Transverse colon (tissue), 4 donors: ENCODE measurements around the gene DOCK3. TPM values are rescaled to one million over a fixed set of nuclear protein-coding genes. Genes with fewer than 3 reads are reported as not detected.
A peak's percentile ranks its signal among the peaks of the same experiment; 100 is the strongest.

Experiments
- DNase-seq: peaks from one replicate; pipeline ENCODE4 v3.0.0-alpha.2; 2019
- H3K27ac ChIP-seq, 4 donors: fragments of 200-600 bp; sonication (generic); 2 replicates each; pipeline ENCODE4 v1.5.1; 2016 to 2018; ENCODE audit warnings: inconsistent platforms in 4 of 4
- H3K27me3 ChIP-seq: fragments of 200-600 bp; sonication (generic); 2 replicates; pipeline ENCODE4 v1.5.1; 2017; ENCODE audit warnings: inconsistent platforms
- H3K36me3 ChIP-seq, 4 donors: fragments of 200-600 bp; sonication (generic); 2 replicates each; pipeline ENCODE4 v1.5.1; 2017 to 2019; ENCODE audit warnings: inconsistent platforms in 4 of 4
- H3K4me1 ChIP-seq, 4 donors: fragments of 200-600 bp; sonication (generic); 2 replicates each; pipeline ENCODE4 v1.5.1; 2017 to 2020; ENCODE audit warnings: inconsistent platforms in 4 of 4
- H3K4me3 ChIP-seq, 4 donors: fragments of 200-600 bp; sonication (generic); 1 replicate in 1 of 4; 2 replicates in 3 of 4; pipeline versions ENCODE4 v1.5.1 to v1.6.1; 2017 to 2019; ENCODE audit warnings: inconsistent platforms in 4 of 4
- H3K9me3 ChIP-seq, 2 donors: fragments of 200-600 bp; sonication (generic); 2 replicates each; pipeline ENCODE4 v1.5.1; 2017 to 2019; ENCODE audit warnings: inconsistent platforms in 2 of 2
- EP300 ChIP-seq: sonication (generic); formaldehyde crosslinking; IDR thresholded peaks from one replicate; pipeline ENCODE4 v1.6.1; 2017; ENCODE audit warnings: antibody characterized with exemption, low read depth
- POLR2A ChIP-seq: fragments of 450-650 bp; IDR thresholded peaks from one replicate; pipeline ENCODE4 v1.6.1; 2016; ENCODE audit warnings: antibody characterized with exemption, mild to moderate bottlenecking, moderate library complexity
- POLR2AphosphoS5 ChIP-seq, 3 donors: sonication (generic); formaldehyde crosslinking; IDR thresholded peaks; one replicate each; pipeline ENCODE4 v1.6.1; 2016; ENCODE audit warnings: antibody characterized with exemption in 3 of 3
- whole genome bisulfite sequencing, 2 donors: methylation state at CpG; one replicate each; pipeline ENCODE4 v1.1.5; 2018; ENCODE audit warnings: low coverage in 1 of 2; 5-methylcytosine and 5-hydroxymethylcytosine counted together
- in situ Hi-C, 4 donors: fragments of 200-750 bp; cut with MboI; loops; one replicate each; pipeline versions ENCODE4 v1.15.0 to v1.15.1; 2017; ENCODE audit warnings: low sequenced_read_pairs in 3 of 4, low pct_ligation_motif_present in 1 of 4, low pct_unique_long_range_greater_than_20kb in 1 of 4
- intact Hi-C: fragments of 100-400 bp; cut with DNase I; formaldehyde crosslinking; loops from one replicate; pipeline ENCODE4 v1.15.1; 2023; ENCODE audit warnings: low total_unique reads
- total RNA-seq, 4 donors: library from RNA; depleted of rRNA; stranded (reverse); fragments of >200 nt; gene quantifications; one replicate each; pipeline ENCODE4 v1.1.0, GENCODE V29; 2016
- TF ChIP-seq, protein P1 (sequence below), 5 experiments: fragments of 200-600 bp in 3 of 5; fragments of 450-650 bp in 2 of 5; sonication (generic) in 3 of 5; IDR thresholded peaks; 1 replicate in 2 of 5; 2 replicates in 3 of 5; pipeline ENCODE4 v1.5.1; 2016 to 2017; ENCODE audit warnings: antibody characterized with exemption in 5 of 5, inconsistent platforms in 3 of 5, mild to moderate bottlenecking in 2 of 5, moderate library complexity in 1 of 5

DOCK3 gene
- total RNA-seq, 4 donors from 2014 or later: 0.41 to 0.75 (median 0.62) TPM

DNA sequence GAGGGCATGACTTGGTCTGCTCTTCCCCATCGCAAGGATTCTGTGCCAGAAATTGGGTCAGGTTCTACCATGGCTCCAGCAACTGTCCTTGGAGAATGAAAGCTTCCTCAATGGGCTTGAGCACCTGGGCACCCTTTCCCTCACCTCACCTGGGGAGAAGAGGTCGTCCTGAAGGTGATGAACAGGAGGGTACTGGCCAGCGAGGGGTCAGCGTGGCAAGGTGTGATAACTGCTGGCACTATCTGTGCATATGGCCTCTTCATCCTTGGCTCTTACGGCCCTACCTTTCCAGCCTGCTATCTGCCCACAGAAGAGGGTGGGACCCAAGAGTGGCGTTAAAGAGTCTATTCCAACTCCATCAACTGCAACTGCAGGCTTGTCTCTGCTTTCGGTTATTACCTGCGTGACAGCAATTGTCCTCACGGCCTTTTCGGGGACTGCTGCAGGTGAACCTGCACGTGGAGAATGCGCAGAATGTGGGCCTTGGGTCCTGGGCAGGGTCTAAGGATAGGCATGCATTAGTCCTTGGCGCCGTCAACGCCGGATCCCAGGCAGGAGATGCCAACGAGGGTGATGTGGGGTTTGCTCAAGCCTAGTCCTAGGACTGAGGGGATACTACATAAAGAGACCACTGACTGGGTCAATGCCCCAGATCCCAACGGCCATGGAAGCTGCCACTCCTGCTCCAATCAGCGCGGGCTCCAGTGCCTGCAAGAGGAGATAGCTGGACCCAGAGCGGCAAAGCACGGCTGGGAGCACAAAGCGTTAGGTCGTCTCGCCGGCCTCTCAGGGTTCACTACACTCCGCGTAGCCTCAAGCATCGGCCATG is 715.7 kb downstream of the DOCK3 start:
- in situ Hi-C loops: loop anchor here (25.0 kb wide), 3 partner anchors 272 to 778 kb away; partner anchors contain the start of genes CISH (in 2 of the 4), MAPKAPK3 (in 2 of the 4) and TEX264 (in 1 of the 4)
- Histone ChIP-seq H3K27ac (peak overlapping the region; percentile 93 to 94 (median 94)), H3K36me3 (peaks cover 0 to 11% (median 5%) of the 10 kb centered on the region in 4 donors), H3K4me3 (peak overlapping the region in 2 of 4 donors; percentile 72 to 87), H3K27me3 (no peaks in the 10 kb centered on the region), H3K4me1 (peaks cover 26 to 80% (median 71%) of the 10 kb centered on the region in 4 donors), H3K9me3 (no peaks in the 10 kb centered on the region)
- intact Hi-C loops: loop anchor here (10.0 kb wide), 1 partner anchor 294 kb away; no protein-coding TSS in a partner anchor
- TF ChIP-seq, protein P1, sequence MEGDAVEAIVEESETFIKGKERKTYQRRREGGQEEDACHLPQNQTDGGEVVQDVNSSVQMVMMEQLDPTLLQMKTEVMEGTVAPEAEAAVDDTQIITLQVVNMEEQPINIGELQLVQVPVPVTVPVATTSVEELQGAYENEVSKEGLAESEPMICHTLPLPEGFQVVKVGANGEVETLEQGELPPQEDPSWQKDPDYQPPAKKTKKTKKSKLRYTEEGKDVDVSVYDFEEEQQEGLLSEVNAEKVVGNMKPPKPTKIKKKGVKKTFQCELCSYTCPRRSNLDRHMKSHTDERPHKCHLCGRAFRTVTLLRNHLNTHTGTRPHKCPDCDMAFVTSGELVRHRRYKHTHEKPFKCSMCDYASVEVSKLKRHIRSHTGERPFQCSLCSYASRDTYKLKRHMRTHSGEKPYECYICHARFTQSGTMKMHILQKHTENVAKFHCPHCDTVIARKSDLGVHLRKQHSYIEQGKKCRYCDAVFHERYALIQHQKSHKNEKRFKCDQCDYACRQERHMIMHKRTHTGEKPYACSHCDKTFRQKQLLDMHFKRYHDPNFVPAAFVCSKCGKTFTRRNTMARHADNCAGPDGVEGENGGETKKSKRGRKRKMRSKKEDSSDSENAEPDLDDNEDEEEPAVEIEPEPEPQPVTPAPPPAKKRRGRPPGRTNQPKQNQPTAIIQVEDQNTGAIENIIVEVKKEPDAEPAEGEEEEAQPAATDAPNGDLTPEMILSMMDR (IDR thresholded peaks at IDR 0.05): peak in 2 of 5 experiments; percentile 81
- no peak for TF ChIP-seq POLR2AphosphoS5 (IDR thresholded peaks at IDR 0.05)
- DNase-seq: no peak
- 50 to 60% methylated on average over 1 to 20 of the region's 29 CpGs for WGBS, 2 donors

DNA sequence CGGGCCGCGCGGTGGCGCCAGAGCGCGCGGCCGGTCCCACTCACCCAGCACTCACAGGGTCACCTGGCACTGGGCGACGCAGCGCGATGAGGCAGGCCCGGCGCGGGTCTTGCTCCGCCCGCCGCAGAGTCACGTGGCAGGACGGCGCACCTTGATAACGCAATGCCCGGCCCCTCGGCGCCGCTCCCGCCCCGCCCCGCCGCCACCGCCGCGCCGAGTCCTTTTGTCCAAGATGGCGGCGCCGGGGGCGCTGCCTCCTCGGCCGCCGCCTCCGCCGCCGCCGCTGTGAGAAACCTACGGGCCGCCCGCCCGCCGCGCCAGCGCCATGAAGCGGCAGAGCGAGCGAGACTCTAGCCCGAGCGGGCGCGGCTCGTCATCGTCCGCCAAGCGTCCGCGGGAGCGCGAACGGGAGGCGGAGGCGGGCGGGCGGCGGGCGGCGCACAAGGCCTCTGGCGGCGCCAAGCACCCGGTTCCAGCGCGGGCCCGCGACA is 716.4 kb downstream of the DOCK3 start, which contains the start of gene RBM15B:
Gene RBM15B (plus strand): TSS at position 211 of the 491 bp plus-strand sequence. CDS start 115 bp downstream, at position 326.
- peaks cover 26 to 77% (median 66%) of the 10 kb centered on the region in 4 donors for H3K4me1 ChIP-seq
- no peaks in the 10 kb centered on the region for H3K27me3 ChIP-seq
- DNase-seq: peak; percentile 98
- H3K27ac ChIP-seq: peak within 1 kb of the TSS; percentile 93 to 94 (median 94)
- 0% methylated on average over 31 of the region's 83 CpGs; no CpG with 5 or more reads in 1 of the 2 donors for WGBS, 2 donors
- H3K9me3 ChIP-seq: no peaks in the 10 kb centered on the region
- H3K36me3 ChIP-seq: peaks cover 0 to 11% (median 5%) of the 10 kb centered on the region in 4 donors
- in situ Hi-C loops: loop anchor here (25.0 kb wide), 3 partner anchors 271 to 779 kb away; partner anchors contain the start of genes CISH (in 2 of the 4), MAPKAPK3 (in 2 of the 4) and TEX264 (in 1 of the 4)
- TF ChIP-seq, protein P1 (IDR thresholded peaks at IDR 0.05): peak in 3 of 5 experiments; percentile 82 to 94 (median 93)
- peak; percentile 58 to 79 (median 74) for TF ChIP-seq POLR2AphosphoS5 (IDR thresholded peaks at IDR 0.05)
- TF ChIP-seq POLR2A: peak; percentile 18
- no peak for TF ChIP-seq EP300
- H3K4me3 ChIP-seq: peak within 1 kb of the TSS; percentile 72 to 91 (median 87)
- intact Hi-C loops: loop anchor here (10.0 kb wide), 1 partner anchor 294 kb away; no protein-coding TSS in a partner anchor

DNA sequence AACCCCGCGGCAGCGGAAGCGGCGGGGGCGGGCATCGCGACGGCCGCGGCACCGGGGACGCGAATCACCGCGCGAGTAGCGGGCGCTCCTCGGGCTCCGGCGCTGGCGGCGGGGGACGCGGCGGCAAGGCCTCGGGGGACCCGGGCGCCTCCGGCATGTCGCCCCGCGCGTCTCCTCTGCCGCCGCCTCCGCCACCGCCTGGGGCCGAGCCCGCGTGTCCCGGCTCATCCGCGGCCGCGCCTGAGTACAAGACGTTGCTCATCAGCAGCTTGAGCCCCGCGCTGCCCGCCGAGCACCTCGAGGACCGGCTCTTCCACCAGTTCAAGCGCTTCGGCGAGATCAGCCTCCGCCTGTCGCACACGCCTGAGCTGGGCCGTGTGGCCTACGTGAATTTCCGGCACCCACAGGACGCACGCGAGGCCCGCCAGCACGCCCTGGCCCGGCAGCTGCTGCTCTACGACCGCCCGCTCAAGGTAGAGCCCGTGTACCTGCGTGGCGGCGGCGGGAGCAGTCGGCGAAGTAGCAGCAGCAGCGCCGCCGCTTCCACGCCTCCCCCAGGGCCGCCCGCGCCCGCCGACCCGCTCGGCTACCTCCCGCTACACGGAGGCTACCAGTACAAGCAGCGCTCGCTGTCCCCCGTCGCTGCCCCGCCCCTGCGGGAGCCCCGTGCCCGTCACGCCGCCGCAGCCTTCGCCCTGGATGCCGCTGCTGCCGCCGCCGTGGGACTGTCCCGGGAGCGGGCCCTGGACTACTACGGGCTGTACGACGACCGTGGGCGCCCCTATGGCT is 717.0 kb downstream of the DOCK3 start:
- Histone ChIP-seq H3K27me3 (no peaks in the 10 kb centered on the region), H3K4me3 (peak overlapping the region; percentile 72 to 91 (median 87)), H3K36me3 (peaks cover 0 to 11% (median 5%) of the 10 kb centered on the region in 4 donors), H3K4me1 (peaks cover 22 to 71% (median 60%) of the 10 kb centered on the region in 4 donors), H3K27ac (peak overlapping the region; percentile 93 to 94 (median 94)), H3K9me3 (no peaks in the 10 kb centered on the region)
- TF ChIP-seq EP300 (no peak), POLR2A (no peak), POLR2AphosphoS5 (IDR thresholded peaks at IDR 0.05) (no peak)
- TF ChIP-seq, protein P1 (IDR thresholded peaks at IDR 0.05): no peak
- intact Hi-C loops (loop anchor here (10.0 kb wide), 1 partner anchor 293 kb away; no protein-coding TSS in a partner anchor), in situ Hi-C loops (loop anchor here (25.0 kb wide), 3 partner anchors 271 to 779 kb away; partner anchors contain the start of genes CISH (in 2 of the 4), MAPKAPK3 (in 2 of the 4) and TEX264 (in 1 of the 4))
- WGBS, 2 donors: 12% methylated on average over 38 of the region's 115 CpGs; no CpG with 5 or more reads in 1 of the 2 donors
- peak; percentile 31 for DNase-seq
